Peyer's patch (tissue), 4 donors: ENCODE results near the gene HOXC11. TPM values are rescaled to one million over a fixed set of nuclear protein-coding genes. Genes with fewer than 3 reads are reported as not detected.
A peak's percentile ranks its signal among the peaks of the same experiment; 100 is the strongest.

Experiments
- DNase-seq, 3 donors: peaks; one replicate each; pipeline ENCODE4 v3.0.0-alpha.2; 2017 to 2019
- H3K27ac ChIP-seq, 4 donors: fragments of 200-600 bp; sonication (generic); one replicate each; pipeline ENCODE4 v1.5.1; 2016 to 2019
- H3K27me3 ChIP-seq, 2 donors: fragments of 200-600 bp; sonication (generic); one replicate each; pipeline ENCODE4 v1.5.1; 2019
- H3K36me3 ChIP-seq, 3 donors: fragments of 200-600 bp; sonication (generic); one replicate each; pipeline ENCODE4 v1.5.1; 2016 to 2019
- H3K4me1 ChIP-seq, 4 donors: fragments of 200-600 bp; sonication (generic); one replicate each; pipeline ENCODE4 v1.5.1; 2016 to 2019
- H3K4me3 ChIP-seq, 4 donors: fragments of 200-600 bp; sonication (generic); 1 replicate in 3 of 4; 2 replicates in 1 of 4; pipeline ENCODE4 v1.5.1; 2016 to 2019; ENCODE audit warnings: mild to moderate bottlenecking in 1 of 4
- H3K9me3 ChIP-seq, 4 donors: fragments of 200-600 bp; sonication (generic); one replicate each; pipeline ENCODE4 v1.5.1; 2016 to 2019; ENCODE audit warnings: mild to moderate bottlenecking in 1 of 4
- CTCF ChIP-seq, 6 experiments: fragments of 450-650 bp in 4 of 6; fragments of 200-600 bp in 2 of 6; sonication (generic) in 1 of 6; IDR thresholded peaks; one replicate each; pipeline ENCODE4 v1.5.1; 2017 to 2019; ENCODE audit warnings: antibody characterized with exemption in 6 of 6, mild to moderate bottlenecking in 3 of 6, moderate library complexity in 1 of 6
- POLR2A ChIP-seq, 2 donors: fragments of 450-650 bp; IDR thresholded peaks; one replicate each; pipeline ENCODE4 v1.5.1; 2017; ENCODE audit warnings: antibody characterized with exemption in 2 of 2, mild to moderate bottlenecking in 2 of 2, moderate library complexity in 2 of 2
- total RNA-seq, 4 donors: library from RNA; depleted of rRNA; stranded (reverse); fragments of >200 nt; gene quantifications; one replicate each; pipeline ENCODE4 v1.1.0, GENCODE V29; 2016

Gene HOXC11
- total RNA-seq, 4 donors from 2014 or later: 0.40 to 0.76 (median 0.70) TPM; not detected in 1

- Histone ChIP-seq H3K27me3 (peaks cover 0 to 56% of the 10 kb centered on the region in 2 donors), H3K9me3 (peaks cover 0 to 6% (median 0%) of the 10 kb centered on the region in 4 donors), H3K36me3 (no peaks in the 10 kb centered on the region), H3K27ac (no peak overlapping the region), H3K4me3 (peak overlapping the region in 3 of 4 donors; percentile 26 to 63 (median 46)), H3K4me1 (peaks cover 0 to 34% (median 16%) of the 10 kb centered on the region in 4 donors)
- TF ChIP-seq CTCF (IDR thresholded peaks at IDR 0.05): no peak
- no peak for DNase-seq
Measured at GRCh38 chr12:53975479-53976152, 2.7 kb downstream of the HOXC11 start.

GRCh38 chr12:53976172-53976822, 3.4 kb downstream of the HOXC11 start:
- H3K4me3 ChIP-seq: no peak overlapping the region

GRCh38 chr12:53976823-53977595, 4.1 kb downstream of the HOXC11 start:
- TF ChIP-seq CTCF (IDR thresholded peaks at IDR 0.05) (no peak), POLR2A (IDR thresholded peaks at IDR 0.05) (no peak)
- Histone ChIP-seq H3K4me1 (peaks cover 0 to 34% (median 16%) of the 10 kb centered on the region in 4 donors), H3K27me3 (peaks cover 0 to 56% of the 10 kb centered on the region in 2 donors), H3K9me3 (peaks cover 0 to 6% (median 0%) of the 10 kb centered on the region in 4 donors), H3K36me3 (no peaks in the 10 kb centered on the region), H3K4me3 (no peak overlapping the region), H3K27ac (no peak overlapping the region)
- no peak for DNase-seq

More at GRCh38 chr12:53976172-53976822, 3.4 kb downstream of the HOXC11 start:
- no peak overlapping the region for H3K27ac ChIP-seq
- no peak for DNase-seq
- peaks cover 0 to 58% of the 10 kb centered on the region in 2 donors for H3K27me3 ChIP-seq
- no peaks in the 10 kb centered on the region for H3K36me3 ChIP-seq
- H3K4me1 ChIP-seq: peaks cover 0 to 34% (median 16%) of the 10 kb centered on the region in 4 donors
- H3K9me3 ChIP-seq: peaks cover 0 to 6% (median 0%) of the 10 kb centered on the region in 4 donors
- TF ChIP-seq CTCF (IDR thresholded peaks at IDR 0.05) (no peak), POLR2A (IDR thresholded peaks at IDR 0.05) (no peak)

- Histone ChIP-seq H3K36me3 (no peaks in the 10 kb centered on the region), H3K4me1 (peaks cover 0 to 34% (median 16%) of the 10 kb centered on the region in 4 donors), H3K27ac (peak overlapping the region in 2 of 4 donors; percentile 70), H3K27me3 (peaks cover 0 to 51% of the 10 kb centered on the region in 2 donors), H3K9me3 (peaks cover 0 to 6% (median 0%) of the 10 kb centered on the region in 4 donors), H3K4me3 (peak overlapping the region in 2 of 4 donors; percentile 24 to 29)
- DNase-seq: no peak
- TF ChIP-seq CTCF (IDR thresholded peaks at IDR 0.05) (no peak), POLR2A (IDR thresholded peaks at IDR 0.05) (no peak)
Measured at GRCh38 chr12:53977596-53978445, 4.9 kb downstream of the HOXC11 start.
